NCI-H526 (cell line): ENCODE results near the gene GAB3.
"Not testable (repeated sequence)": the region's sequence is repeated elsewhere in the genome, so short reads cannot be mapped to it uniquely, and the experiment has no call there.

Experiments
- DNase-seq, 2 experiments: peaks; one replicate each; lab custom pipeline; 2025; lab: John Stamatoyannopoulos, UW

The GAB3 gene

GRCh38 chrX:154724993-154725756 lies 25.7 kb downstream of the GAB3 start:
- DNase-seq = no peak

- DNase-seq = no peak
Measured at GRCh38 chrX:154721155-154721554, 29.7 kb downstream of the GAB3 start.

GRCh38 chrX:154720067-154720466 lies 30.8 kb downstream of the GAB3 start:
- DNase-seq = no peak

- DNase-seq = no peak
Measured at GRCh38 chrX:154719132-154719675, 31.7 kb downstream of the GAB3 start.

- no peak for DNase-seq
Measured at GRCh38 chrX:154718616-154719015, 32.3 kb downstream of the GAB3 start.

- DNase-seq = peak; percentile 68 to 85
Measured at GRCh38 chrX:154717824-154718223, 33.1 kb downstream of the GAB3 start.

GRCh38 chrX:154715825-154716224 lies 35.1 kb downstream of the GAB3 start:
- DNase-seq = no peak

GRCh38 chrX:154714925-154715324 lies 36.0 kb downstream of the GAB3 start:
- peak; percentile 49 to 81 for DNase-seq

GRCh38 chrX:154712781-154713740 lies 37.8 kb downstream of the GAB3 start:
- DNase-seq = no peak

- no peak for DNase-seq
Measured at GRCh38 chrX:154711264-154711663, 39.6 kb downstream of the GAB3 start.

GRCh38 chrX:154710309-154710708 lies 40.6 kb downstream of the GAB3 start:
- DNase-seq = no peak

- no peak for DNase-seq
Measured at GRCh38 chrX:154698630-154699248, 52.1 kb downstream of the GAB3 start.

GRCh38 chrX:154696676-154697045 lies 54.2 kb downstream of the GAB3 start:
- no peak for DNase-seq

- DNase-seq = no peak
Measured at GRCh38 chrX:154695911-154696675, 54.8 kb downstream of the GAB3 start.

- DNase-seq = no peak
Measured at GRCh38 chrX:154693394-154693793, 57.5 kb downstream of the GAB3 start.

- DNase-seq = not testable (repeated sequence)
Measured at GRCh38 chrX:154690438-154690837, 60.4 kb downstream of the GAB3 start.

- not testable (repeated sequence) for DNase-seq
Measured at GRCh38 chrX:154672084-154672483, 78.8 kb downstream of the GAB3 start.

- not testable (repeated sequence) for DNase-seq
Measured at GRCh38 chrX:154670848-154671247, 80.0 kb downstream of the GAB3 start.

- DNase-seq = no peak
Measured at GRCh38 chrX:154661899-154662298, 89.0 kb downstream of the GAB3 start.

GRCh38 chrX:154661170-154661569 lies 89.7 kb downstream of the GAB3 start:
- DNase-seq = no peak

GRCh38 chrX:154660541-154660940 lies 90.3 kb downstream of the GAB3 start:
- no peak for DNase-seq
